ENCODE results near the gene THADA.

THADA gene

DNA sequence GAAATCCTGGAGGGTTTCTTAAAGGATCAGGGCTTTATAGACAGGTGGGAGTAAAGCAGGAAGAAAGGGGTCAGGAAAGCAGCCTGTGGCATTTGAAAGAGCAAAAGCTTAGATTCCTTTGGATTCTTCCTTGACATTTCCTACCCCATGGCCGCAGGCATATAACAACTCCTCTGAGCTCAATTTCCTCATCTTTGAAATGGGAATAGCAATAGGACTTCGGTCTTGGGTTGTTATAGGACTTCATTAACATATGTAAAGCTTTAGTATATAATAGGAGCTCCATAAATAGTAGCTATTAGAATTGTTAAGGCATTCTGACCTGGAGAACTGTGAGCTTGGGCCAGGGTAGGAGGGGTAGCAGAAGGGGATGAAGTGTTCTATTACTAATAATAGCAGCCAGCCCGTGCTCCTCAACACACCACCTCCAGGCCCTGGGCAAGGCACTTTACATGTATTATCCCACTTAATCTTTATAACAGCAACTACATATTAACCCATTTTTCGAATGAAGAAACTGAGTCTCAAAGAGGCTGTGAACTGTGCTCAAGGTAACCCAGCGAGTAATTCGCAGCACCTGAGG, 380.1 kb downstream of the THADA start:
- H3K4me1 Mint-ChIP-seq, result peaks cover 49% of the 10 kb centered on the region
- CTCF ChIA-PET, result interaction anchor here (0.9 to 1.4 kb wide), 6 partner anchors 24 to 89 kb away, joined by 3 to 4 read pairs (median 4); no protein-coding TSS in a partner anchor
- H3K36me3 Mint-ChIP-seq, result peaks cover 16% of the 10 kb centered on the region
- DNase-seq, result no peak
- no peaks in the 10 kb centered on the region for H3K27me3 Mint-ChIP-seq
- H3K9me3 Mint-ChIP-seq, result no peaks in the 10 kb centered on the region
- no peak overlapping the region for H3K4me3 Mint-ChIP-seq
- H3K27ac Mint-ChIP-seq, result no peak overlapping the region

DNA sequence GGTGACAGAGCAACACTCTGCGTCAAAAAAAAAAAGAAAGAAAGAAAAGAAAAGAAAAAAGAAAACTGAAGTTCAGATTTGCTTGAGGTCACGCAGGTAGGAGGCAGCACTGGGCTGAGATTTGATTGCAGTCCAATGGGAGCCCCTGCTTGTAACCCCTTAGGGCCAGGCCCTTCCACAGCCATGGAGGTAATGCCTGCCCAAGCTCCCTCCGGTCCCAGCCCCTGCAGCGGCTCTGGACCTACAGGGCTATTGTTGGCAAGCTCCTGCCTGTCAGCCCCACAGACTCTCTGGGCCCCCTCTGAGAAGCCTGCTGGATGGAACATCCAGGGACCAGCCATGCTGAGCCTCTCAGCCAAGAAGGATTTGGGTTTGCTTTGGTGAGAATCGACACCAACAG, 381.6 kb downstream of the THADA start:
- Mint-ChIP-seq H3K4me3 (no peak overlapping the region), H3K27me3 (no peaks in the 10 kb centered on the region), H3K36me3 (peaks cover 9% of the 10 kb centered on the region), H3K9me3 (no peaks in the 10 kb centered on the region), H3K4me1 (peaks cover 53% of the 10 kb centered on the region), H3K27ac (no peak overlapping the region)
- no peak for DNase-seq
- CTCF ChIA-PET, result interaction anchor here (1.4 kb wide), 2 partner anchors 13 to 15 kb away, joined by 3 read pairs; no protein-coding TSS in a partner anchor

DNA sequence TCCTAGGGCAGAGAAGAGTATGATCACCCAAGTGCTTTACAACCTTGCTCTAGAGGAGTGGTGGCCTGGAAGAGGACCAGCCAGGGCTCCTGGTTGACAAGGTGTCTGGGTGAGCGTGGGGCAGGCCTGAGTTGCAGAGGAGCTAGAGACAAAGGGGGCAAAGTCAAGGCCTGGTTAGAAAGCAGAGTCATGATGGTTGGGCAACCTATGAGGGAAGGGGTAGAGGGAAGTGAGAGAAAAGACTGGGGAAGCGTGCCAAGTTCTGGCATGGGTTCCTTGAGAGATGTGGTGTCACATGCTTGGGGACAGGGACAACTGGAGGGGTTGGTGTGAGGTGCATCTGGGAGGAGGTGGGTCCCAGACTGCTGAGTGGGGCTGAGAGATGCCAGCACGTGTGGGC, 382.9 kb downstream of the THADA start:
- Mint-ChIP-seq H3K4me3 (no peak overlapping the region), H3K36me3 (peaks cover 9% of the 10 kb centered on the region), H3K27me3 (peaks cover 1% of the 10 kb centered on the region), H3K4me1 (peaks cover 45% of the 10 kb centered on the region), H3K9me3 (no peaks in the 10 kb centered on the region), H3K27ac (no peak overlapping the region)
- CTCF ChIA-PET, result interaction anchor here (0.7 to 1.5 kb wide), 3 partner anchors 28 to 48 kb away, joined by 3 to 6 read pairs (median 3); no protein-coding TSS in a partner anchor
- DNase-seq, result no peak

DNA sequence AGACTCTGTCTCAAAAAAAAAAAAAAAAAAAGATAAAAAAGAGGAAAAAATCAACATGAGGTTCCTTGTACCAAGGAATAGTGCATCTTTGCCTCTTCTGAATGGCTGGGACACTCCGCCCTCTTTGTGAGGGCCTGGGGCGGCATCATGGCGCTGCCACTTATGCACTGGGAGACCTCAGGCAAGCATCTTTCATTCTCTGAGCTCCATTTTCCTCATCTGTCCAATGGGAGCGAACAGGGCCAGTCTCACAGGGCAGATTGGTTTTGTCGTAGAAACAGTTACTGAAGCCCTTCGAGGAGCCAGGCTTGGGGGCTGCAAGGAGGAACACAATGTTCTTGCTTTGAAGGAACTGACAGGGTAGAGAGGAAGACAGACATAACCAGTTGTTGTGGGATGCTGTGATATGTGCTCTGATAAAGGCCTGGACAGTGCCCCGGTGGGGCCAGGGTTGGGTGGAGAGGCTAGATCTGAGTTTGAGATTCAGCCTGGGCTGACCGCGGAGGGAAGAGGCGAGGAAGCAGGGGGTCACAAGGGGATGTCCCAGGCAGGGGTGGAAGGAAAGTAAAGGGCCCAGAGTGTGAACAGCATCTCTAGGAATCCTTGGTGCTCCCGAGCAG, 383.5 kb downstream of the THADA start:
- H3K4me3 Mint-ChIP-seq, result no peak overlapping the region
- no peak for DNase-seq
- H3K27me3 Mint-ChIP-seq, result peaks cover 7% of the 10 kb centered on the region
- H3K4me1 Mint-ChIP-seq, result peaks cover 44% of the 10 kb centered on the region
- no peak overlapping the region for H3K27ac Mint-ChIP-seq
- no peaks in the 10 kb centered on the region for H3K9me3 Mint-ChIP-seq
- peaks cover 3% of the 10 kb centered on the region for H3K36me3 Mint-ChIP-seq
- CTCF ChIA-PET, result interaction anchor here (1.5 kb wide), 1 partner anchor 43 kb away, joined by 6 read pairs; no protein-coding TSS in a partner anchor

DNA sequence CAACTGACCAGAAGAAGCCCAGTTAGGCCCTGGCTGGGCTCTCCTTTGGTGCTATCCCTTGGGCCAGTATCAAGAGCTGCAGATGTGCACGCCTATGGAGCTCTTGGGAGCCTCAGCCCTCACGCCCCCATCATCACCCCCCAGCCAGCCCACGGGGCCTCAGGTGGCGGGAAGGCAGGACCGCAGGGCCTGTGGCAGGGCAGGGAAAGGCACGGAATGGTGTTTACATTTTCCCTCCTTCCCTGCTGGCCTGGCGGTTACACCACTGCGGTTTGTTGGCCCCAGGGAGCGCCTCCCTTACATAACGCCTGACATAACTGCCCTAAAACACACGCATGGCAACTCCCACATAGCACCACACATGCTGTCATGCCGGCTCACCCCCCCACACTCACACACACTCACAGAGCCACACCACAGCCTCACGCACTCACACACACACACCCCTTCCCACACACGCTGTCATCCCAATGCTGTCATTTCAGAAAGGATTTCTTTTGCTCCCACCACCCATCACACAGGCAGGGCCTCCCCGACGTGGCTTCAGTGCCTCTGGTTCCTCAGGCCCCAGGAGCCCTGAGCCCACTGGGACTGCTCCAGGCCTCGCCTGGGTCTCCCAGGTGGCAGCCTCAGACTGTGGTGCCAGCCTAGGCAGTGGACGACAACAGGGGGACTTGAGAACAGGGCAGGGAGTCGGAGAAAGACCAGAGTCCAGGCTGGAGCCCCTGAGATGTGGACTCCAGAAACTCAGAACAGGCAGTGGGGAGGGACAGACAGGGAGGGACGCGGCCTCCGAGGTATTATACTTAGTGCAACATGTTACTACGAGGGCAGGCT, 385.2 kb downstream of the THADA start:
- peaks cover 37% of the 10 kb centered on the region for H3K4me1 Mint-ChIP-seq
- DNase-seq, result peak; percentile 59
- H3K36me3 Mint-ChIP-seq, result peaks cover 3% of the 10 kb centered on the region
- H3K27ac Mint-ChIP-seq, result no peak overlapping the region
- no peaks in the 10 kb centered on the region for H3K9me3 Mint-ChIP-seq
- H3K4me3 Mint-ChIP-seq, result no peak overlapping the region
- H3K27me3 Mint-ChIP-seq, result peaks cover 19% of the 10 kb centered on the region
- CTCF ChIA-PET, result interaction anchor here (1.6 kb wide), 1 partner anchor 10 kb away, joined by 5 read pairs; no protein-coding TSS in a partner anchor

DNA sequence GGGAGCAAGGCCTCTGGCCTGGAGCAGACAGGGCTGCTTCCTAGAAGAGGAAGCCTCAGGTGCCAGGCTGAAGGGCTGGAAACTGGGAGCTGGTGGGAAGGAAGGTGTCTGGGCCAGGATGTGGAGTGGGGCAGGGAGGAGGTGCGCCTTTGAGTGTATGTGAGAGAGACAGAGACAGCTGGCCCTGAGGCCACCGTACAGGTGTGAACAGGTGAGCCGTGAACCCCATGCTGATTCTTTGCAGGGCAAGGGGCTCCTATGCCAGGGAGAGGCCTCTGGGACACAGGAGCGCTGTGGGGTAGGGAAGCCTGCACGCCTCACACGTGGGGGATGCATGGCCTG, 385.7 kb downstream of the THADA start:
- H3K36me3 Mint-ChIP-seq, result peaks cover 3% of the 10 kb centered on the region
- H3K27ac Mint-ChIP-seq, result no peak overlapping the region
- DNase-seq, result no peak
- peaks cover 37% of the 10 kb centered on the region for H3K4me1 Mint-ChIP-seq
- peaks cover 19% of the 10 kb centered on the region for H3K27me3 Mint-ChIP-seq
- CTCF ChIA-PET, result interaction anchor here (1.6 kb wide), 1 partner anchor 10 kb away, joined by 5 read pairs; no protein-coding TSS in a partner anchor
- H3K9me3 Mint-ChIP-seq, result no peaks in the 10 kb centered on the region
- no peak overlapping the region for H3K4me3 Mint-ChIP-seq

DNA sequence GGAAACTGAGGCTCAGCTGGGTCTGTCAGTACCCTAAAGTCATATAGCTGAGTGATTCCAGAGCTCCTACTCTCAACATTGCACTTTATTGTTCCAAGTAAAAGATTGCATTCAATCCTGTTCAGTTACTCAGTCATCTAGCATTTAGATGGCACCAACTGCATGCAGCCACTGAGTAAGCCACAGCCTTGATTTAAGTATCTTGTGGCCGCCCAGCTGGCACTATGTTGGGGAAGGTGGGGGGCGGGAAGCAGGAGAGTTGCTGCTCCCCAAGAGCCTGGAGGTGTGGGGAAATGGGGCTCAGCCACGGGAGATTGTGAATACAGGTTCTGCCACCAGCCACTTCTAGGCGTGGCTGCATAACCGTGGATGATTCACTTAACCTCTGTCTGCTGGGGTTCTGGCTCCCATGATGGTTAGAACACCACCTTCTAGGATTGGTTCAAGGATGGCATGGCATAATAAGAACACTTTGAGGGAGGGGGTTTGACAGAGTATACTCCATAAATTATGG, 386.6 kb downstream of the THADA start:
- no peaks in the 10 kb centered on the region for H3K9me3 Mint-ChIP-seq
- H3K4me1 Mint-ChIP-seq, result peaks cover 37% of the 10 kb centered on the region
- H3K4me3 Mint-ChIP-seq, result no peak overlapping the region
- H3K36me3 Mint-ChIP-seq, result peaks cover 3% of the 10 kb centered on the region
- CTCF ChIA-PET, result interaction anchor here (1.6 kb wide), 1 partner anchor 9 kb away, joined by 5 read pairs; no protein-coding TSS in a partner anchor
- no peak overlapping the region for H3K27ac Mint-ChIP-seq
- peaks cover 19% of the 10 kb centered on the region for H3K27me3 Mint-ChIP-seq
- DNase-seq, result no peak

DNA sequence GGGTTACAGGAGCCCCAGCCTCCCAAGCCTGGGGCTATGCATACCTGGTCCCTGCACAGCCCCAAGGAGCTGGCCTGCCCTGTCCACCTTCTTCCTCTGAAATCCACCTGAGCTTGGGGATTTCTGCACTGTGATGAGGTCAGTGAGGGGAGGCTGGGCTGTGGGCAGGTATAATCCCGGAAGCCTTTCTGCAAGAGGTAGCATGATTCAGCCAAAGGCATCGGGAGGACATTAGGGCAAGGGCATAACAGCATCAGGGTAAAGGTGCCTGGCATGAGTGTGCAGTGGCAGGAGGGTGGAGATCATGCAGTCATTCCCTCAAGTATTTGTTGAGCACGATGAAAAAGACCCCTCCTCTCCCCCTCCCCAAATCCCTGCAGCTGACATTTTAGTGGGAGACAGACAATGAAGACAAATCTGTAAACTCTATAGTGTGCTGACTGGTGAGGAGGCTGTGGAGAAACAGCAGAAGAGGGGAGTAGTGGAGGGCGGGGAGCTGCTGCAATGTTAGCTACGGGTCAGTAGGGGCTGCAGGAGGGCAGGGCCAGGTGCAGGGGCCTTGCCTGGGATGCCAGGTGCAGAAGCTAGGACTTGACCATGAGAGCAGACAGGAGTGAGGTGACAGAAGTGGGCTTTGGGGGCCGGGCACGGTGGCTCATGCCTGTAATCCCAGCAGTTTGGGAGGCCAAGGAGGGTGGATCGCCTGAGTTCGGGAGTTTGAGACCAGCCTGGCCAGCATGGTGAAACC, 388.1 kb downstream of the THADA start:
- Mint-ChIP-seq H3K9me3 (no peaks in the 10 kb centered on the region), H3K27me3 (peaks cover 19% of the 10 kb centered on the region), H3K4me1 (peaks cover 34% of the 10 kb centered on the region), H3K27ac (peak overlapping the region; percentile 25), H3K4me3 (no peak overlapping the region), H3K36me3 (no peaks in the 10 kb centered on the region)
- DNase-seq, result no peak
- CTCF ChIA-PET, result no interaction called here

DNA sequence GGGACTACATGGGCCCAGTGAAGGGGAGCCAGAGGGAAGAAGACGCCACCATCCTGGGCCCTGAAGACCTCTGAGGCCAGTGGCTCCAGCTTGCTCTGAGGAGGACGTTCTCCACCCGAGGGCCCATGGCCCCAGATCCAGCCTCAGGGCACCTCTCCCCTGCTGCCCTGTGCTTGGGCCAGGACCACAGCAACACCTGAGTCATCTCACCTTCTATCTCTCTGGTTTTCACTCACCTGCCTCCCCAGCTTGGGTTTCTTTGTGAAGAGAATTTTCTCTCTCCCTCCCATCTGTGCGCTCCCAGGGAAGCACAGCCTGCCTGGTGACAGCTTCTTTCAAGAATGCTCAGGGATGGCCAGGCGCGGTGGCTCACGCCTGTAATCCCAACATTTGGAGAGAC, 389.2 kb downstream of the THADA start:
- CTCF ChIA-PET, result no interaction called here
- Mint-ChIP-seq H3K9me3 (no peaks in the 10 kb centered on the region), H3K4me1 (peaks cover 35% of the 10 kb centered on the region), H3K4me3 (no peak overlapping the region), H3K27me3 (peaks cover 19% of the 10 kb centered on the region), H3K36me3 (no peaks in the 10 kb centered on the region), H3K27ac (no peak overlapping the region)
- DNase-seq, result no peak

DNA sequence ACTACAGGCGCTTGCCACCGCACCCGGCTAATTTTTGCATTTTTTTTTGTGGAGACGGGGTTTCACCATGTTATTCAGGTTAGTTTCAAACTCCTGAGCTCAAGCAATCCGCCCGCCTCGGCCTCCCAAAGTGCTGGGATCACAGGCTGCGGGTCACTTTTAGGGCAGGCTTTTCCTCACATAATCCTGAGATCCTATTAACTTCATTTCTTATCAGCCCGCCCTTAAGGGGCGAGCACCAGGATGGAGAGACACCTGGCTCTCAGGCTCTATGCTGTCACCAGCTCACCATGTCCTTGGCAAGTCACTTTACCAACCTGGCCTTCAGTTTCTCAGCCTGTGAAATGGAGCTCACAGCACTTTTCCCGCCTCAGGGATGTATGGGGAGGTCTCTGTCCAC, 392.5 kb downstream of the THADA start:
- Mint-ChIP-seq H3K36me3 (no peaks in the 10 kb centered on the region), H3K27me3 (peaks cover 19% of the 10 kb centered on the region), H3K4me1 (peaks cover 31% of the 10 kb centered on the region), H3K9me3 (no peaks in the 10 kb centered on the region), H3K27ac (peak overlapping the region; percentile 33), H3K4me3 (no peak overlapping the region)
- CTCF ChIA-PET, result interaction anchor here (1.3 kb wide), 1 partner anchor 33 kb away, joined by 4 read pairs; no protein-coding TSS in a partner anchor
- DNase-seq, result no peak

DNA sequence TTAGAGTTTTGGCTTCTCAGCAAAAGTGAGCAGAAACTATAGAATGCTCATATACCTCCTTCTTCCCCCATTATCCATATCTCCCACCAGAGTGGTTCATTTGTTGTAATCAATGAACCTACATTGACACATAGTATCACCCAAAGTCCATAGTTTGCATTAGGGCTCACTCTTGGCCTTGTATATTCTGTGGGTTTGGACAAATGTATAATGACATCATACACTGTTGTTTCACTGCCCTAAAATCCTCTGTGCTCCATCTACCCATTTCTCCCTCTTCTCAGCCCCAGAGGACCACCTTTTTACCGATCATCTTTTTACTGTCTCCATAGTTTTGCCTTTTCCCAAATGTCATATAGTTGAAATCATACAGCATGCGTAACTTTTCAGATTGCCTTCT, 393.5 kb downstream of the THADA start:
- H3K4me3 Mint-ChIP-seq, result no peak overlapping the region
- peaks cover 1% of the 10 kb centered on the region for H3K36me3 Mint-ChIP-seq
- no peaks in the 10 kb centered on the region for H3K9me3 Mint-ChIP-seq
- CTCF ChIA-PET, result interaction anchor here (0.9 to 1.3 kb wide), 5 partner anchors 12 to 75 kb away, joined by 3 to 4 read pairs (median 3); no protein-coding TSS in a partner anchor
- peaks cover 28% of the 10 kb centered on the region for H3K4me1 Mint-ChIP-seq
- H3K27me3 Mint-ChIP-seq, result peaks cover 12% of the 10 kb centered on the region
- no peak for DNase-seq
- H3K27ac Mint-ChIP-seq, result peak overlapping the region; percentile 0

DNA sequence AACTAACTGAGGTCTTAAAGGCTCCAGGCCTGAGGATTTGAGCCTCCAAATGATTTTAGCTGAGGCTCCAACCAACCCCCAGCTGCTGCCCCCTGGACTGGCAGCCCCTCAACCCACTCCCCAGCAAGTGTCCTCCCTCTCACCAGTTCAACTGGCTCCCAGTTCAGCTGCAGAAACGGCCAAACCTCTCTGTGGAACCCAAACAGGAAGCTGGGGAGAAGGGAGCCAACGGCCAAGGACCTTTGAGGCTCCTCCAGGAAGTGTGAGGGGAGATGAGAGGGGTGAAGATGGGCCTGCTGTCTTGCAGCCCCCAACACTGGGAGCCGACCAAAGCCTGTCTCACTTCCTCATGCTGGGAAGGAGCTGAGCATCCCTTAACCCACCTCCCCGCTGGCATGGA, 394.3 kb downstream of the THADA start:
- Mint-ChIP-seq H3K9me3 (no peaks in the 10 kb centered on the region), H3K36me3 (peaks cover 4% of the 10 kb centered on the region), H3K27ac (no peak overlapping the region), H3K27me3 (peaks cover 6% of the 10 kb centered on the region), H3K4me1 (peaks cover 36% of the 10 kb centered on the region), H3K4me3 (no peak overlapping the region)
- no peak for DNase-seq
- CTCF ChIA-PET, result interaction anchor here (0.6 to 1.1 kb wide), 4 partner anchors 13 to 227 kb away, joined by 3 read pairs; no protein-coding TSS in a partner anchor

DNA sequence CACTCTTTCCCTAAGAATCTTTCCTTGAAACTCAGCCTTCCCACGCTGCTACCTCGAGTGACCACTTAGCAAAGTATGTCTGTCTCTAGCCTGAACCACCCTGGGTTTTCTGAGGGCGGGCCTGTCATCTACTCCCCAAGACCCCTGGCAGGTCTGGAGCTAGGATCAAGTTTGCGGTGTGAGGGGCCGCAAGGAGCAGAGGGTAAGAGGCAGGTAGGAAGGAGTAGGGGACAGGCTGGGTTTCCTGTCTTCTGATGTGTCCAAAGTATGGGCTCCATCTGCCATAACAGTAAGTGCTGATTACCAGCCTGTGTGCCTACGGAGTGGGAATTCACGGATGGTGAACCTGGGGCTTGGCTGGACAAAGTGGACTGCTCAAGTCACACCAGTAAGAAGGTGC, 394.8 kb downstream of the THADA start:
- no peaks in the 10 kb centered on the region for H3K9me3 Mint-ChIP-seq
- H3K36me3 Mint-ChIP-seq, result peaks cover 4% of the 10 kb centered on the region
- no peak overlapping the region for H3K4me3 Mint-ChIP-seq
- H3K27ac Mint-ChIP-seq, result no peak overlapping the region
- CTCF ChIA-PET, result interaction anchor here (1.4 kb wide), 1 partner anchor 8 kb away, joined by 5 read pairs; no protein-coding TSS in a partner anchor
- peaks cover under 1% of the 10 kb centered on the region for H3K27me3 Mint-ChIP-seq
- DNase-seq, result no peak
- peaks cover 38% of the 10 kb centered on the region for H3K4me1 Mint-ChIP-seq

Measured in activated naive CD4-positive, alpha-beta T cell treated with anti-CD3 and anti-CD28 coated beads, Interleukin-2, amount 10 ng/mL, durations not matched to agents 7 days and 5 days (primary cell).